Liver (tissue), 3 donors: ENCODE measurements around the gene FYB1.

Experiments
- CTCF ChIP-seq: fragments of 150-350 bp; IDR thresholded peaks from 2 replicates; pipeline ENCODE4 v1.5.1; 2017; ENCODE audit warnings: improper control_type of control experiment, low read depth, low read length; ENCODE audit not compliant: missing input control
- EGR1 ChIP-seq, 2 donors: IDR thresholded peaks; 2 replicates each; pipeline ENCODE4 v1.6.1; 2016 to 2018; ENCODE audit warnings: antibody characterized with exemption in 2 of 2, low read depth in 2 of 2
- GABPA ChIP-seq, 2 donors: IDR thresholded peaks in 1 of 2; conservative IDR thresholded peaks in 1 of 2; 2 replicates each; pipeline ENCODE4 v1.6.1; 2016; ENCODE audit warnings: antibody characterized with exemption in 2 of 2, mild to moderate bottlenecking in 1 of 2, moderate library complexity in 1 of 2
- MAX ChIP-seq: IDR thresholded peaks from 2 replicates; pipeline ENCODE4 v1.6.1; 2016; ENCODE audit warnings: antibody characterized with exemption
- REST ChIP-seq: IDR thresholded peaks from 2 replicates; pipeline ENCODE4 v1.6.1; 2016; ENCODE audit warnings: antibody characterized with exemption, mild to moderate bottlenecking
- TAF1 ChIP-seq: conservative IDR thresholded peaks from 2 replicates; pipeline ENCODE4 v1.6.1; 2016; ENCODE audit warnings: antibody characterized with exemption, mild to moderate bottlenecking
- donor health status: healthy.
- donor health status: healthy.

GRCh38 chr5:39206630-39207321, 12.6 kb downstream of the FYB1 start:
- TF ChIP-seq CTCF (no peak), REST (no peak), TAF1 (no peak), GABPA (IDR thresholded peaks at IDR 0.05 in 1 of 2, conservative IDR thresholded peaks at IDR 0.05 in 1 of 2) (no peak), EGR1 (IDR thresholded peaks at IDR 0.05; ENCODE audit: low read depth in 2 of 2) (no peak), MAX (no peak)
